Uterus (tissue), 4 donors: Measurements from ENCODE around the gene SOS2. TPM values are rescaled to one million over a fixed set of nuclear protein-coding genes. Genes with fewer than 3 reads are reported as not detected.

Source experiments
- DNase-seq, 2 donors: peaks; one replicate each; pipeline ENCODE4 v3.0.0-alpha.2; 2019 to 2020
- H3K27ac ChIP-seq, 2 donors: fragments of 200-600 bp; sonication (generic); 1 replicate in 1 of 2; 2 replicates in 1 of 2; pipeline ENCODE4 v1.5.1; 2016 to 2018
- H3K27me3 ChIP-seq, 2 donors: fragments of 200-600 bp; sonication (generic); one replicate each; pipeline ENCODE4 v1.5.1; 2018 to 2019; ENCODE audit warnings: control low read depth in 1 of 2
- H3K36me3 ChIP-seq, 2 donors: fragments of 200-600 bp; sonication (generic); one replicate each; pipeline ENCODE4 v1.5.1; 2019; ENCODE audit warnings: control low read depth in 1 of 2
- H3K4me1 ChIP-seq, 2 donors: fragments of 200-600 bp; sonication (generic); one replicate each; pipeline ENCODE4 v1.5.1; 2018 to 2019; ENCODE audit warnings: control low read depth in 1 of 2
- H3K4me3 ChIP-seq, 2 donors: fragments of 200-600 bp; sonication (generic); 1 replicate in 1 of 2; 2 replicates in 1 of 2; pipeline ENCODE4 v1.5.1; 2018 to 2019; ENCODE audit warnings: mild to moderate bottlenecking in 1 of 2
- H3K9me3 ChIP-seq, 2 donors: fragments of 200-600 bp; sonication (generic); one replicate each; pipeline ENCODE4 v1.5.1; 2019; ENCODE audit warnings: control low read depth in 1 of 2
- CTCF ChIP-seq, 4 experiments: fragments of 200-600 bp in 2 of 4; fragments of 450-650 bp in 2 of 4; sonication (generic) in 2 of 4; IDR thresholded peaks; one replicate each; pipeline ENCODE4 v1.5.1; 2016 to 2019; ENCODE audit warnings: antibody characterized with exemption in 4 of 4, mild to moderate bottlenecking in 2 of 4, moderate library complexity in 1 of 4
- POLR2A ChIP-seq, 2 donors: fragments of 450-650 bp; IDR thresholded peaks; one replicate each; pipeline ENCODE4 v1.6.1; 2016; ENCODE audit warnings: antibody characterized with exemption in 2 of 2, mild to moderate bottlenecking in 1 of 2, moderate library complexity in 1 of 2
- intact Hi-C: fragments of 100-400 bp; cut with DNase I; formaldehyde crosslinking; loops from one replicate; pipeline ENCODE4 v1.15.1; 2023; ENCODE audit warnings: low total_unique reads
- small RNA-seq: library from RNA; depleted of rRNA; stranded (forward); fragments of <200 nt; gene quantifications from one replicate; pipeline ENCODE3, GENCODE V24; 2016
- total RNA-seq, 4 donors: library from RNA; depleted of rRNA in 3 of 4; stranded (reverse); fragments of >200 nt in 3 of 4; gene quantifications; one replicate each; pipeline versions ENCODE4 v1.1.0 to v1.2.4, GENCODE V29; 2014 to 2023
- donor health status: DM: yes; HTN: yes; CAD: no.

Gene SOS2
- total RNA-seq, 4 donors from 2014 or later: 21.8 to 66.9 (median 32.8) TPM

GRCh38 chr14:50067723-50068495 is 163.5 kb downstream of the SOS2 start:
- Histone ChIP-seq H3K4me1 (no peaks in the 10 kb centered on the region), H3K36me3 (no peaks in the 10 kb centered on the region), H3K9me3 (no peaks in the 10 kb centered on the region), H3K27me3 (no peaks in the 10 kb centered on the region), H3K4me3 (no peak overlapping the region), H3K27ac (no peak overlapping the region)
- TF ChIP-seq CTCF (IDR thresholded peaks at IDR 0.05): no peak
- TF ChIP-seq POLR2A (IDR thresholded peaks at IDR 0.05): no peak
- no peak for DNase-seq
- intact Hi-C loops: no loop called here

Small RNA genes lying within 50 kb of the gene (small RNA-seq; reads per million reads assigned to genes)
- gene RF00019: not detected

Other genes starting within 250 kb of the SOS2 start
- 10 to 100 TPM in 2 of 4 donors, 1 to 10 TPM in 1, under 1 TPM in 1; 0.51 to 14.7 (median 10.9) TPM for gene VCPKMT, start 115.0 kb downstream of the SOS2 start, total RNA-seq
- gene L2HGDH, start 80.7 kb upstream of the SOS2 start, total RNA-seq: 1 to 10 TPM in 3 of 4 donors, under 1 TPM in 1; 0.29 to 7.9 (median 2.5) TPM
- gene DMAC2L, start 80.7 kb upstream of the SOS2 start, total RNA-seq: 10 to 100 TPM; 13.1 to 48.4 (median 20.4) TPM
- gene CDKL1, start 165.3 kb upstream of the SOS2 start, total RNA-seq: 10 to 100 TPM in 3 of 4 donors, 1 to 10 TPM in 1; 6.8 to 38.1 (median 20.1) TPM